Stimulated activated naive CD4-positive, alpha-beta T cell treated with Interleukin-2 at 50 U/mL for 16 hours (primary cell): ENCODE results near the gene CELF1.

Experiments used
- DNase-seq: peaks from one replicate; lab custom pipeline; 2025; lab: John Stamatoyannopoulos, UW

CELF1 gene

GRCh38 chr11:47509077-47509536 lies 43.8 kb downstream of the CELF1 start:
- no peak for DNase-seq

- DNase-seq: no peak
Measured at GRCh38 chr11:47508240-47508957, 44.5 kb downstream of the CELF1 start.

DNA sequence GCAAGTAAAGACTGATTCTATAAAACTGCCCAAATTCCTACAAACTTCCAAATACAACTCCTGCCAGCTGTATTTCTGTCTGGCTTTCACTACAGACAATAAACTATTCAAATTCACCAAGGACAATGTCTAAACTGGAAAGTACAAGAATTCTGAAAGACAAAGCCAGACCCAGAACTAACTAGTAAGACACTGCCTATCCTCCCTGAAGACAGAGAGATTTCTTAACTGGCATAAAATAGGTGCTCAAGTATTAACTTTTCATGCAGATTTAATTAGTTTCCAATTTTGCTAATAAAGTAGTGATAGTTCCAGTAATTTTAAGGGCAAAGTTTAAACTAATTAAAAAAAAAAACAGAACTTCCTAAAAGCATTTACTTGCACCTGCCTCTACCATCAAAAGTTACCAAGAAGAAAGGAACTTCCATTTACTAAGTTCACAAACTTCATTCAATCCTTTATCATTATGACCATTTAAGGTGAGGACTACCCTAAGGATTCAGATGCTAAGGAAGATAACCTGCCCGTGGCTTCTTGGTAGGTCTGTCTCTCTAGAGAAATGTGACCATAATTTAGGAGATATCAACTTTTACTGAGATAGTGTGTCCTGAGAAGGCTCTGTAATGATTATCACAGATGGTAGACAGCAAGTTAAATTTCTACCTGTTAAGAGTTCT lies 45.2 kb downstream of the CELF1 start:
- DNase-seq: no peak

- DNase-seq: no peak
Measured at GRCh38 chr11:47506795-47507562, 46.0 kb downstream of the CELF1 start.

- DNase-seq: no peak
Measured at GRCh38 chr11:47506373-47506772, 46.6 kb downstream of the CELF1 start.

- no peak for DNase-seq
Measured at GRCh38 chr11:47504910-47505309, 48.0 kb downstream of the CELF1 start.

GRCh38 chr11:47503227-47503626 lies 49.7 kb downstream of the CELF1 start:
- no peak for DNase-seq

DNA sequence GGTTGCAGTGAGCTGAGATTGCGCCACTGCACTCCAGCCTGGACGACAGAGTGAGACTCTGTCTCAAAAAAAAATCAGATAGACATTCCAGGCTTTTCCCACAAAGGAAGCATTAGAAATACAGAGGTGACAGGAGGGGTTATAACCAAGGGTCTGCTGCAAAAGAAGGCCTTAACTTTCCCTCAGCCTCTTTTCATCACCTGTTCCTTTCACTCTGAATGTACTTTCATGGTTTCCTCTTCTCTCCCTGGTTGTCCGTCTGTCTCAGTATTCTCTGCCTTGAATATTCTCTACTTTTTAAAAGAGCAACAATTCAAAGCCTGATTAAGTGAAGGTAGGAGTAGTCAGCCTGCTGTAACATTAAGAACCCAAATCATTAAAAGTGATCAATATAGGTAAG lies 50.2 kb downstream of the CELF1 start:
- DNase-seq: no peak

DNA sequence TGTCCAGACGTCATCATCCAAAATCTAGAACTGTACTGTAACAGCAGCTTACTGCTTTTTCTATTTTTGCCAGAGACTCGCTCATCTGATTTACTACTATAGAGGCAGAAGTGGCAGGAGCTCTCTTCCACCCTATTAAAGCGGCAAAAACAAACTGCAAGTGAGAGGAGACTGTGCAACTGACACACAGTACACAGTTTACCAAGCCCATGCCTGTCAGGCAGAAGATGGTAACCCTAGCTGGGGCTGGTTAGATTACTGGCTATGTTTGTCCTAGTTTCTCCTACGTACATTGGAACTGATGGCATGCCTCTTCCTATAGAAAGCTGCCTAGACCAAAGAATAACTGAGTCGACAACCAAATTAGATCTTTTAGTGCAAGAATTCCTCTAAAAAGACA lies 51.8 kb downstream of the CELF1 start:
- no peak for DNase-seq

GRCh38 chr11:47500121-47500520 lies 52.8 kb downstream of the CELF1 start:
- DNase-seq: no peak

DNA sequence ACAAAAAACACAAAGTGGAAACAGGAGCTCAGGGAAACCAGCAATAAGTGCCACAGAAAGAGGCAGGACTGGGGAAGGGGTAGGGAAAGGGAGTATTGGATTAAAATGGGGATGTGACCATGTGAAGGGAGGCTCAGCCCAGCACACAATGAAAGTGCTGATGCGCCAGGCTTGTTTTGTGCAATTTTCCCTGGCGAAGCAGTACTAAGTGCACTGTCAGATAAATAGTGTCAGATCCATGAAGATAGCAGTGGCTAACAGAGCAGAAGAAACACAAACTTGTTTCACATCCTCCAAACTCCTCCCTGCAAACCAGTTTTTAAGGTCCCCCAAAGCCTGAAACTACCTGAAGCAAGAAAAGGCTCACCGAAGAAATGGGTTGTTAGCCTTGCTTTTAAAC lies 53.3 kb downstream of the CELF1 start:
- no peak for DNase-seq

DNA sequence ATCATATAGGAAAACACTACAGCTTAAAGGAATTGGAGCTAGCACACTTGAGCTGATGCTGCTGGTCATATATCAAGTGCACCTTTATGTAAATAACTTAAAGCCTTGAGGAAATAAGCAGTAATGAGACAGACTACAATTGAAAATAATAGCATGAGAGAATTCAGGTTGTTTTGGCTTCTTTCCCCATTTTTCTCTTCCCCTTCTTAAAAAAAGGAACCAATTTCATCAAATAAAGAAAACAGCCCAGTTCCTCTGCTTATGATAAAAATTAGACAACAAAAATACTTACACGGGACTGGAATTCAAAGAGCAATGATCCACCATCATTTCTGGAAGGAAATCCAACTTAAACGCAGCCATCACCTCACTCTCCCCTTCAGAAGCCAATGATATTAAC lies 53.8 kb downstream of the CELF1 start:
- no peak for DNase-seq

DNA sequence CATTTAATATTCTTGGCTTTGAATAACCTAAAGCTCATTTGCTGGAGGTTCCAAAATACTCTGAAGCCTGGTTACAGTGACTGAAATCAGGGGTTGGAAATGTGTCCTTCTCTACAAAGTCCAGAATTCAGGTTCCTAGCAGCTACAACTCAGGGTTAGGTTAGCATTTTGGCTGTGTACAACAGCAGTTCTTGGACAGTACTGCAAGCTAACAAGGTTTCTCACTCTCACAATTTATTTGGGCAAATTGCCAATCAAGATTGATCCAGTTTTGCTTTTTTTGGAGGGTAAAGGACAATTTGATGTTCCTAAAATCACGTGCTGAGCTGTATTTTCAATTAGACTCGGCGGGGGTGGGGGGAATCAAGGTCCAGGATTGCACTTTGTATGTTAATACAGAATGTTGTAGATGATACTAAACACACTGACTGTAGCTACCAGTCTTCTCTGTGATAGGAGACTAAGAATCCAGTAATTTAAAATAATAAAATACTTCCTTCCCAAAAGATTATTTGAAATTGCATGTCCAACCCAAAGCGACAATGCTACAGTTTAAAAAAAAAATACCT lies 54.3 kb downstream of the CELF1 start:
- DNase-seq: no peak

DNA sequence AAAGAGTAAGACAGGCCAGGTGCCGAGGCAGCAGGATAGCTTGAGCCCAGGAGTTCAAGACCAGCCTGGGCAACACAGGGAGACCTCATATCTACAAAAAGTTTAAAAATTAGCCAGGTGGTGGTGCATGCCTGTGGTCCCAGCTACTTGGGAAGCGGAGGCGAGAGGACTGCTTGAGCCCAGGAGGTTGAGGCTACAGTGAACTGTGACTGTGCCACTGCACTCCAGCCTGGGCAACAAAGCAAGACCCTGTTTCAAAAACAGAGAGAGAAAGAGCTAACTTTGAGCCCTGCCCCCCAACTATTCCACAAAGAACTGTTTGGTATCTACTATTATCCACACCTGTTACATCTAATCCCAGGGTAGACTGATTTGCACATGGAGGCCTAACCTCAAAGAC lies 54.8 kb downstream of the CELF1 start:
- no peak for DNase-seq

DNA sequence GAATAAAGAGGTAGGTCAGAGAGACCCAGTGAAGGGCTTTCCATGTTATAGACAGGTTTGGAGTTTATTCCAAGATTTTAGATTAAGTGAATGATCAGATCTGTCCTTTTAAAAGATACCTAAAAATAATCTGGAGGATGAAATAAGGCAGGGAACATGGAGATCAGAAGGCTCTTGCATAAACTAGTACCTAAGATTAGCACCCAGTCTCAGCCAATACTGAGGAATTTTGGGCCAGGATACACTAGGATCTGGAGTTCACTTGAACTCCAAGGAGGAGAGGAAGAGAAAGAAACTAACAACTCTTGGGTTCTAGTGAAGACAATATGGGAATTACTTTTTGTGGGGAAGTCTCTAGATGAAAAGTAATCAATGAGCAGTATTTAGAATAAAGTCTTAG lies 56.1 kb downstream of the CELF1 start:
- no peak for DNase-seq

- no peak for DNase-seq
Measured at GRCh38 chr11:47495856-47496217, 57.1 kb downstream of the CELF1 start.

DNA sequence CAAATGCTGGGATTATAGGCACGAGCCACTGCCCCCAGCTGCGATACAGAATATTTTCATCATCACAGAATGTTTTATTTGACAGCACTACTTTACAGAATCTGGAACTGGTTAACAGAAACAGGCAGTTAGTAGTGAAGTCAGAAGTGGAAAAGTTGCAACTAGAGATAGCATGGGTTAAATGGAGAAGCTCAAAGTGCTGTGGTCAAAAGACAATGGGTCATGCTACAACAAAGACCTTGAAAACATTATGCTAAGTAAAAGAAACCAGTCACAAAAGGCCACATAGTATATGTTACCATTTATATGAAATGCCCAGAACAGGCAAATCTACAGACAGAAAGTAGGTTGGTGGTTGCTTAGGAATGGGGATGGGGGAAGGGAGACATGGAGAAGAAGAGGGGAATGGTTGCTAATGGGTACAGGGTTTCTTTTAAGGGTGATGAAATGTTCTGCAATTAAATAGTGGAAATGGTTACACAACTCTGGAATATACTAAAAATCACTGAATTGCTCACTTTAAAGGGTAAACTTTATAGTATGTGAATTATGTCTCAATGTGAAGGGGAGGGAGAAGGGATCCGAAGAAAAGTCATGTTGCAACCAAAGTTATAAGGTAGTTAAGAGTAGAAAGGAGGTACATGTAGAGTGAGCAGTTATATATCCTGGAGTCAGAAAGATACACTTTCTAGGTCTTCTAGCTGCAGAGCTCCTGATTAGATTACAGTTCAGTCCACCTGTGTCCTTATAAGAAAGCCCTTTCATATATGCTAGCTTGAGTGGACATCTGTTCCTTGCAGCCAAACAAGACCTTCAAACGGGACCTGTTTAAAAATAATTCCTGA lies 57.7 kb downstream of the CELF1 start:
- DNase-seq: no peak

DNA sequence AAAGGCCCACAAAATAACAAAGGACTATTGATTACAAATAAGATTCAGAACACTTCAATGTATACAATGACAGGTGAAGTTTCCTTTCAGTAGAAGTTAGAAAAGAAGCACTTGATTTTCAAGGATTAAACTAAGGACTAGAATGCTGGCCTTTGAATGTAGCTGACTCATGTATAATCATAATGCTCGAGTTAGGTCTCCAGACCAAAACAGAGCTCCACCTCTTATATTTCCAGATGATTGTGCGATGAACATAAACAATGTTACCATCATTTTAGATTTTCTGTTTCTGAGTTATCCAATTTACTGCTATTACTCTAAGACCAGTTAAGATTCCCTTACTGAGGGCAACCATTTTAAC lies 63.6 kb downstream of the CELF1 start:
- no peak for DNase-seq

DNA sequence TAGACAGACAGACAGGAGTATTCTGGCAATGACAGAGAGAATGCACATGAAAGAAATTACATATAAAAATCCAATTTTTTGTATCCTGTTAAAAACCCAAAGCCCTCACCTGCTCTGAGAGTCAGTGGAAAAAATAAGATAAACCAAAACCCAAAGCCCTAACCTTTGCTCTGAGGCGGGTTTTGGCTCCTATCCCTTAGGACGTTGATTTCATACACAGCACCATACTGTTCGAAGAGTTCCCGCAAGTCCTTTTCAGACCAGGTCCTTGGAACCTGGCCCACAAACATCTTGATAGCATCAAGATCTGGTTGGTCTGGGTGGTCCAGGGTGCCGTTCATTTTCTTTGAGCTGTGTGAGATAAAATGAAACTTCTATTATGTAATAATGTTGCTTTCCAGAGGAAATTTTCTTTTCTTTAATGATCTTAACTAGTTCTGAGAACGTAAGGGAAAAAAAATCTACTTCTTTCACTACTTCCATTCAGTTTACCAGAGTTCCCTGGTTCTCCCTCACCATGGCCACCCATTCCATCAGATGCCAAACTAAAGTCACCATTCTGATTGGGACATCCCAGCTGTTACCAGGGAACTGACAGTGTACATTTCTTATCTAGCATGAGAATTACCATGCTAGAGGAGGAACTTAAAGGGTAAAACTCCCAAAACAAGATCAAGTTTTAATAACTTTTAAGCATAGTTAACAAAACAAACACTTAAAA lies 64.1 kb downstream of the CELF1 start:
- DNase-seq: no peak

DNA sequence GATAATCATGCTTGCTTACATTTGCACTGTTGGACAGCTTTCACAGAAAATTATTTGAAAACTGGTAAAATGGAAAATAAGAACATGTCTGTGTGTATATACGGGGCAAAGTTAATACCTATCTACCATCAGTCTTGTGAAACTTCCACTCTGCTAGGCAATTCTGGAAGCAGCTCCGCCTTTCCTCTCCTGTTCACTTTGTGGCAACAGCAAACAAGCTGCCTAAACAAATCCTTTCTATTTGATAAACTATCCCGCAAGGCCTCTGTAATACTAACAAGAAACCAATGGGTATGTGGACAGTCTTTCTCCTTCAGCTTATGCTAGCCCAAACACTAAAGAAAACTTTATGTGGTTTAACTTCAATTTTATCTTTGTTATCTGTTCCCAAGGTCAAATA lies 64.8 kb downstream of the CELF1 start:
- DNase-seq: no peak

GRCh38 chr11:47487421-47487820 lies 65.5 kb downstream of the CELF1 start:
- no peak for DNase-seq
